ENCODE data around the gene MRPL37.
"Not testable (repeated sequence)": the region's sequence is repeated elsewhere in the genome, so short reads cannot be mapped to it uniquely, and the experiment has no call there.

MRPL37 gene

DNA sequence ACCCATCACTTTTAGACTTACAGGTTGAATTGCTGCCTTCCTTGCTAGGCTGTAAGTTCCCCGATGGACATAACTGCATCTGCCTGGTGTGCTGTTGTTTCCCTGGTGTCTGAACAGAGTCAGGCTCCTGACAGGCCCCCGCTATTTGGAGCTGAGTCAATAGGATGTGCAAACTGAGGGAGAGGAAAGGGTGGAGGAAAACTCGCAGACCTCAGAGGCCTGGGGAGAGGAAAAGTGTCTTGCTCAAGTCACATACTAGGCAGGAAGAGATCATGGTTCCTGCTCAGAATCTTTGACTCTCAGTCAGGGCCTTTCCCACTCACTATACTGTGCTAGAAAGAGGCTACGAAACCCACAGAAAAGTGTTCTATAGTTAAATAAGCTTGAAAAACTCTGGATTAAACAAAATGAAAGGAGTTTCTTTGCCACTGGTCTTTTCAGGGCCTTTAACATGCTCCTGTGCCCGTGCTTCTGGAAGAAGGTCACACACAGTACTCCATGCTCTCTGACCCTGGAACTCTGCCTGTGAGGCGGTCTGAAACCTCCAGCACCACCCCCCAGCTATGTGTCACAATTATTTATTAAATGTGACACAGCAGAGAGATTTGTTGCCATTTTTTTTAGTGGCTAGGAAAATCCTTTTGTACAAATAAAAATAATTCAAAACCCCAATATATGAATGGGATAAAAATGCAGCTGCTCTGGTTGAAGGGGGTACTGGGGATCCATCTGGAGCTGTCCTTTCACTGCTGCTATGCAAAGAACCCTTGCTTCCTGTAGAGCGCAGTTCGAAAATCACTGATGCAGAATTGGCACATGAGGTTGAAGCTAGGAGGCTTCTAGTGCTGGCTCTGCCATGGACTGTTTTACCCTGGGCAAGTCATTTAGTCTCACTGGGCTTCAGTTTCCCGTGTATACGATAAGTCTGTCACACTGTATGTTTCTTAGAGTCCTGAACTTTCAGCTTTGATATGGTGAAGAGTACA is 27.1 kb upstream of the MRPL37 start:
- peak; percentile 31 for DNase-seq

- DNase-seq = no peak
Observed at GRCh38 chr1:54173681-54174080, 26.3 kb upstream of the MRPL37 start.

DNA sequence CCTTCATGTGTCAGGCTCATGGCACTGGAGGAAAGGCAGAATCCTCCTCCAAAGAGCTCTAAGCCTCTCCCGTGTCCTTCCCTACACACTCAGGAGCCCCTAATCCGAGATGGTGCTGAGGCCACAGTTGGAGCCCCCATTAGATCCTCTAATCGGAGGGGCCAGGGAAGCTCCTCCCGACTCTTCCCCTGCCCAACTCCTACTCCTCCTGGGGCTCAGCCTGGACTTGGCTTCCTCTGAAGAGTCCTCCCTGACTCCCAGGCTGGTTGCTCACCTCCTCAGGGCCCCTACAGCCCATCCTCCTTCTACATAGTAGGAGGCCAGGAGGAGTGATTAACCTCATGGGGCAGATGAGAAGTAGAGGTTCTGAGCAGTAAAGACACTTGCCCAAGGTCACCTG is 25.9 kb upstream of the MRPL37 start:
- DNase-seq = no peak

GRCh38 chr1:54176621-54177327 is 23.2 kb upstream of the MRPL37 start:
- no peak for DNase-seq

DNA sequence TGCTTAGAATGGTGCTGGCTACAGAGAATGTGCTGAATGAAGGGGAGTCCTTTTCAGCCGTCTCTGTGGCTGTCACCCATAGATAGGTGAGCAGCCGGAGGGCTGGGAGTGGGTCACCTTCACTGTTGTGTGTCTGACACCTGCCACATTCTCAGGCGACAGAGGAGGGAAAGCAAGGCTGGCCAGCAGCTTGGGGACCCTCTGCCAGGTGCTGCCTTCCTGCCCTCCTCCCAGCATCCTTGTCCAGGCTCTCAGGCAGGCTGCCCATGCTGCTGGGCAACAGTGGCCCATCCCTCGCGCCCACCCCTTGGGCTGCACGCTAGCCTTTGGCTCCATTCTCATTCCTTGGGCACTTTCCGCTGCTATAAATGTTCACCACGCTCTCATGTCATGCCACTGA is 22.2 kb upstream of the MRPL37 start:
- DNase-seq = no peak

DNA sequence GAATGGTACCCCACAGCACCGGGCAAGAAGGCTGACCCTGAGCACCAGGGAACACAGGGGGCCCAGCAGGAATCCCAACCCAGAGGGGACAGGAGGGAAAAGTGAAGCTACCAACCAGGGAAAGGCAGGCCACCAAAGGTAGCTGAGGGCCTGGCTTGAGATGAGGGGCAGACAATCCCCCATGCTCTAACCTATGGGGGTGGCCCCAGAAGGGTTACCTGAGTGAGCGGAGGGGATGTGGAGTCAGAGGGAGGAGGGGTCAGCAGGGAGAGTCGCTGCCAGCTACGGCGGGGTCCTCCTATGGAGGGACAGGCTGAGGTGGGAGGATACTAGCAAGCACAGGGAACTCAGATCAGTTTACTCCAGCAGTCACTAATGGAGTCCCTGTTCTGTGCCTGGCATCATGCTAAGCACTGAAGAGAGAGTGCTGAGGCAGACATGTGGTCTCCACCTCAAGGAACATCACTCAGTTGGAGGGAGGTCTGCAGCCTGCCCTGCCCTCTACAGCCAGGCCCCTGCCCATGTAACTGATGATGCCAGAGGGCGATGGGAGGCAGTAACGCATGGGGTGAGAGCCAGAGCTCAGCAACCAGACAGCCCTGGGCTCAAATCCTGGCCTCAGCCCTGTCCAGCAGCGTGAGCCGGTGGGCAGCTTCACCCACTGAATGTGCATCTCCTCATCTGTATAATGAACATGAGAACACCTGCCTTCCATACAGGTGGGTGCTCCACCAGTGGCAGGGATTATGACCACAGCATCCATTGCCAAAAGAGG is 21.5 kb upstream of the MRPL37 start:
- DNase-seq = no peak

GRCh38 chr1:54180701-54181360 is 19.1 kb upstream of the MRPL37 start:
- no peak for DNase-seq

GRCh38 chr1:54186056-54186455 is 13.9 kb upstream of the MRPL37 start:
- no peak for DNase-seq

GRCh38 chr1:54188291-54188690 is 11.7 kb upstream of the MRPL37 start:
- DNase-seq = no peak

- no peak for DNase-seq
Observed at GRCh38 chr1:54190526-54190925, 9.4 kb upstream of the MRPL37 start.

DNA sequence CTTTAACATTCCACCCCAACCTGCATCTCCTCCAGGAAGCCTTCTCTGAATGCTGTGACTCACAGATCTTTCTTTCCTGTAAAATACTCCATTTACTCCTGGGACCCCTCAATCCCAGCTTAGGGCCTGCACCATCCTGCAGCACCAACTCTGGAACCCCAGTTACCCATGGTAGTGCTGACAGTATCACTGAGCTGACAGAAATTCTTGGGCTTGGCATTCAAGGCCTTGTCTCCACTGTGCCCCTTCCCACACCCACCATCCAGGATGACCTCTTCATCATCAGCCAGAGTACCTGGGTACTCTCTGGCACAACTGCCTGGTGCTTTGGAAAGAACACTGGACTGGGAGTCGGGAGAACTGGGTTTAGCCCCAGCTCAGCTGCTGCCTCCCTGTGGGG is 8.4 kb upstream of the MRPL37 start:
- DNase-seq = no peak

DNA sequence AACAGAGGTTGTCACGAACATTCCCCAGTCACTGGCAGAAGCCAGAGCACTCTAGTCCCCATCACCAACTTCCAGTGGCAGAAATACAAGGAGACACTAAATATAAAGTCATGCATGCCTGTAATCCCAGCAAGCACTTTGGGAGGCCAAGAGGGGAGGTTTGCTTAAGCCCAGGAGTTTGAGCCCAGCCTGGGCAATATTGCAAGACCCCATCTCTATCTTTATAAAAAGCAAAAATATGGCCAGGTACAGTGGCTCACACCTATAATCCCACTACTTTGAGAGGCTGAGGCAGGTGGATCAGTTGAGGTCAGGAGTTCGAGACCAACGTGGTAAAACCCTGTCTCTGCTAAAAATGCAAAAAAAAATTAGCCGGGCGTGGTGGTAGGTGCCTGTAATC is 6.5 kb upstream of the MRPL37 start:
- no peak for DNase-seq

GRCh38 chr1:54199151-54199764 is 709 bp upstream of the MRPL37 start:
- no peak for DNase-seq

GRCh38 chr1:54200519-54200997 is 591 bp downstream of the MRPL37 start:
- no peak for DNase-seq

DNA sequence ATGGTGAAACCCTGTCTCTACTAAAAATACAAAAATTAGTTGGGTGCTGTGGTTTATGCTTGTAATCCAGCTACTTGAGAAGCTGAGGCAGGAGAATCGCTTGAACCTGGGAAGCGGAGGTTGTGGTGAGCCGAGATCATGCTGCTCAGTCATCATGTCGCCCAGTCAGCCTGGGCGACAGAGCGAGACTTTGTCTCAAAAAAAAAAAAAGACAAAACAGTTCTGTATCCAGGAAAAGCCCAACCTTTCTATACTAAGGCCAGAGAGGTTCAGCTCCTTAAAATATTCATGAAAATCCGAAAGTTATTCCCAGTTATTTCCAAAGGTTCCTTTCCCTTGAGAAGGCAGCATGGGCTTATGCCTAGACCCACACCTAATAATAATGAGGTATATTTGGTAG is 4.2 kb downstream of the MRPL37 start:
- DNase-seq = no peak

- no peak for DNase-seq
Observed at GRCh38 chr1:54207287-54207686, 7.3 kb downstream of the MRPL37 start.

GRCh38 chr1:54207896-54208295 is 7.9 kb downstream of the MRPL37 start:
- not testable (repeated sequence) for DNase-seq

DNA sequence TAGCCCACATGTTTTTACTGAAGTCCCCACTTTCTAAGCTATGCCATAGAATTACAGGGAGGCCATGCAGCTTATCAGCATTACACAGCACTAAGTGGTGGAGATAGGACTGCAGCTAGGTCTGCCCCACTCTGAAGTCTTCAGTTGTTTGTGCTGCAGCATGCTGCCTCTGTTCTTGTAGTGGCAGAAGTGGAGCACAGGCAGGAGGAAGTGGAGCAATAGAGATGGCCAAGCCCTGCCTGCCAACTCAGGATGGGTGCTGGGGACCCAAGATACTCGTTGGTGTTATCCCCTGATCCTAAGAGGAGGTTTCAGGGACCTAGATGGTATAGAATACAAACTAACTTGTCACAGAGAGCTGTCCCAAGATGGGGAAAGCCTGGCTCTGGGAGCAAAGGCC is 12.9 kb downstream of the MRPL37 start:
- DNase-seq = no peak

GRCh38 chr1:54215523-54215922 is 15.6 kb downstream of the MRPL37 start:
- DNase-seq = no peak

GRCh38 chr1:54218883-54219687 is 19.1 kb downstream of the MRPL37 start:
- no peak for DNase-seq

GRCh38 chr1:54219688-54220003 is 19.7 kb downstream of the MRPL37 start:
- no peak for DNase-seq

Data from fibroblast of skin of scalp (primary cell).